ENCODE measurements around the gene MZF1.
"Not testable (repeated sequence)": the region's sequence is repeated elsewhere in the genome, so short reads cannot be mapped to it uniquely, and the experiment has no call there.

DNA sequence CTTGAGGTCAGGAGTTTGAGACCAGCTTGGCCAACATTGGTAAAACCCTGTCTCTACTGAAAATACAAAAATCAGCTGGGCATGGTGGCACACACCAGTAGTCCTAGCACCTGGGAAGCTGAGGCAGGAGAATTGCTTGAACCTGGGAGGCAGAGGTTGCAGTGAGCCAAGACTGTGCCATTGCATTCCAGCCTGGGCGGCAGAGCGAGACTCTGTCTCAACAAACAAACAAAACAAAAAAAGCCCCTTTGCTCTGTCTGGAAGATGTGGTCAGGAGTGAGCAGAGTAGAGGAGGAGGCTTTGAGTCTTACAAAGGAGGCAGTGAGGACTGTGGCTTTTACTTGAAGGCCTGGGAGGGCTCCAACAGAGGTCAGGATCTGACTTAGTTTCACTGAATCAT, 4.4 kb upstream of the MZF1 start:
- TF ChIP-seq, protein P1, sequence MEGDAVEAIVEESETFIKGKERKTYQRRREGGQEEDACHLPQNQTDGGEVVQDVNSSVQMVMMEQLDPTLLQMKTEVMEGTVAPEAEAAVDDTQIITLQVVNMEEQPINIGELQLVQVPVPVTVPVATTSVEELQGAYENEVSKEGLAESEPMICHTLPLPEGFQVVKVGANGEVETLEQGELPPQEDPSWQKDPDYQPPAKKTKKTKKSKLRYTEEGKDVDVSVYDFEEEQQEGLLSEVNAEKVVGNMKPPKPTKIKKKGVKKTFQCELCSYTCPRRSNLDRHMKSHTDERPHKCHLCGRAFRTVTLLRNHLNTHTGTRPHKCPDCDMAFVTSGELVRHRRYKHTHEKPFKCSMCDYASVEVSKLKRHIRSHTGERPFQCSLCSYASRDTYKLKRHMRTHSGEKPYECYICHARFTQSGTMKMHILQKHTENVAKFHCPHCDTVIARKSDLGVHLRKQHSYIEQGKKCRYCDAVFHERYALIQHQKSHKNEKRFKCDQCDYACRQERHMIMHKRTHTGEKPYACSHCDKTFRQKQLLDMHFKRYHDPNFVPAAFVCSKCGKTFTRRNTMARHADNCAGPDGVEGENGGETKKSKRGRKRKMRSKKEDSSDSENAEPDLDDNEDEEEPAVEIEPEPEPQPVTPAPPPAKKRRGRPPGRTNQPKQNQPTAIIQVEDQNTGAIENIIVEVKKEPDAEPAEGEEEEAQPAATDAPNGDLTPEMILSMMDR (IDR thresholded peaks at IDR 0.05) = not testable (repeated sequence)
- TF ChIP-seq POLR2A (IDR thresholded peaks at IDR 0.05) = not testable (repeated sequence)
